ENCODE measurements around the gene CD247.
A peak's percentile ranks its signal among the peaks of the same experiment; 100 is the strongest.

Gene CD247

GRCh38 chr1:167454894-167455785 is 63.2 kb downstream of the CD247 start (continued):
- TF ChIP-seq, protein P1, sequence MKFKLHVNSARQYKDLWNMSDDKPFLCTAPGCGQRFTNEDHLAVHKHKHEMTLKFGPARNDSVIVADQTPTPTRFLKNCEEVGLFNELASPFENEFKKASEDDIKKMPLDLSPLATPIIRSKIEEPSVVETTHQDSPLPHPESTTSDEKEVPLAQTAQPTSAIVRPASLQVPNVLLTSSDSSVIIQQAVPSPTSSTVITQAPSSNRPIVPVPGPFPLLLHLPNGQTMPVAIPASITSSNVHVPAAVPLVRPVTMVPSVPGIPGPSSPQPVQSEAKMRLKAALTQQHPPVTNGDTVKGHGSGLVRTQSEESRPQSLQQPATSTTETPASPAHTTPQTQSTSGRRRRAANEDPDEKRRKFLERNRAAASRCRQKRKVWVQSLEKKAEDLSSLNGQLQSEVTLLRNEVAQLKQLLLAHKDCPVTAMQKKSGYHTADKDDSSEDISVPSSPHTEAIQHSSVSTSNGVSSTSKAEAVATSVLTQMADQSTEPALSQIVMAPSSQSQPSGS (tag by site-specific recombination; IDR thresholded peaks at IDR 0.05; ENCODE audit: low read depth) = no peak
- TF ChIP-seq ZNF677 (tag by site-specific recombination; IDR thresholded peaks at IDR 0.05) (no peak), ZNF112 (tag by site-specific recombination; IDR thresholded peaks at IDR 0.05) (no peak), ZNF610 (tag by site-specific recombination; IDR thresholded peaks at IDR 0.05; ENCODE audit: borderline replicate concordance) (peak; percentile 44; the same call in 1 of the 2 replicates), ZFP3 (tag by site-specific recombination; IDR thresholded peaks at IDR 0.05; ENCODE audit: low read depth) (no peak), ZNF791 (tag by site-specific recombination; IDR thresholded peaks at IDR 0.05) (no peak), ZNF624 (tag by site-specific recombination; IDR thresholded peaks at IDR 0.05) (no peak), ZBTB8A (tag by site-specific recombination; IDR thresholded peaks at IDR 0.05) (peak; percentile 98), KLF10 (tag by site-specific recombination; IDR thresholded peaks at IDR 0.05) (no peak; the same call in 1 of the 2 replicates), ZNF341 (tag by site-specific recombination; IDR thresholded peaks at IDR 0.05; ENCODE audit: low read depth) (peak; percentile 73), REPIN1 (tag by site-specific recombination; IDR thresholded peaks at IDR 0.05; ENCODE audit: low read depth) (peak; percentile 85), SP3 (tag by site-specific recombination; IDR thresholded peaks at IDR 0.05) (peak; percentile 54), ZBTB1 (tag by site-specific recombination; IDR thresholded peaks at IDR 0.05) (no peak), GFI1B (tag by site-specific recombination; IDR thresholded peaks at IDR 0.05) (no peak), IKZF3 (tag by site-specific recombination; IDR thresholded peaks at IDR 0.05) (peak; percentile 57), SP2 (tag by site-specific recombination; IDR thresholded peaks at IDR 0.05) (peak; percentile 47), ZNF423 (tag by site-specific recombination; IDR thresholded peaks at IDR 0.05) (0 out of 2 replicates have a peak, but pooled peaks have one; percentile 3), ZNF560 (tag by site-specific recombination; IDR thresholded peaks at IDR 0.05; ENCODE audit: borderline replicate concordance) (no peak), ZNF292 (tag by site-specific recombination; IDR thresholded peaks at IDR 0.05; ENCODE audit: borderline replicate concordance, low read depth) (no peak), ZNF843 (tag by site-specific recombination; IDR thresholded peaks at IDR 0.05) (0 out of 2 replicates have a peak, but pooled peaks have one; percentile 38), ZNF10 (tag by site-specific recombination; IDR thresholded peaks at IDR 0.05) (0 out of 2 replicates have a peak, but pooled peaks have one; percentile 9), BCL11A (tag by site-specific recombination; IDR thresholded peaks at IDR 0.05; ENCODE audit: low read depth) (0 out of 2 replicates have a peak, but pooled peaks have one; percentile 10), ZNF521 (tag by site-specific recombination; IDR thresholded peaks at IDR 0.05) (no peak), ZNF629 (tag by site-specific recombination; IDR thresholded peaks at IDR 0.05) (peak; percentile 42), ZNF302 (tag by site-specific recombination; IDR thresholded peaks at IDR 0.05; ENCODE audit: low read depth) (no peak)
- TF ChIP-seq, protein P2, sequence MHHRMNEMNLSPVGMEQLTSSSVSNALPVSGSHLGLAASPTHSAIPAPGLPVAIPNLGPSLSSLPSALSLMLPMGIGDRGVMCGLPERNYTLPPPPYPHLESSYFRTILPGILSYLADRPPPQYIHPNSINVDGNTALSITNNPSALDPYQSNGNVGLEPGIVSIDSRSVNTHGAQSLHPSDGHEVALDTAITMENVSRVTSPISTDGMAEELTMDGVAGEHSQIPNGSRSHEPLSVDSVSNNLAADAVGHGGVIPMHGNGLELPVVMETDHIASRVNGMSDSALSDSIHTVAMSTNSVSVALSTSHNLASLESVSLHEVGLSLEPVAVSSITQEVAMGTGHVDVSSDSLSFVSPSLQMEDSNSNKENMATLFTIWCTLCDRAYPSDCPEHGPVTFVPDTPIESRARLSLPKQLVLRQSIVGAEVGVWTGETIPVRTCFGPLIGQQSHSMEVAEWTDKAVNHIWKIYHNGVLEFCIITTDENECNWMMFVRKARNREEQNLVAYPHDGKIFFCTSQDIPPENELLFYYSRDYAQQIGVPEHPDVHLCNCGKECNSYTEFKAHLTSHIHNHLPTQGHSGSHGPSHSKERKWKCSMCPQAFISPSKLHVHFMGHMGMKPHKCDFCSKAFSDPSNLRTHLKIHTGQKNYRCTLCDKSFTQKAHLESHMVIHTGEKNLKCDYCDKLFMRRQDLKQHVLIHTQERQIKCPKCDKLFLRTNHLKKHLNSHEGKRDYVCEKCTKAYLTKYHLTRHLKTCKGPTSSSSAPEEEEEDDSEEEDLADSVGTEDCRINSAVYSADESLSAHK (tag by site-specific recombination; IDR thresholded peaks at IDR 0.05) = no peak
- TF ChIP-seq, protein P3, sequence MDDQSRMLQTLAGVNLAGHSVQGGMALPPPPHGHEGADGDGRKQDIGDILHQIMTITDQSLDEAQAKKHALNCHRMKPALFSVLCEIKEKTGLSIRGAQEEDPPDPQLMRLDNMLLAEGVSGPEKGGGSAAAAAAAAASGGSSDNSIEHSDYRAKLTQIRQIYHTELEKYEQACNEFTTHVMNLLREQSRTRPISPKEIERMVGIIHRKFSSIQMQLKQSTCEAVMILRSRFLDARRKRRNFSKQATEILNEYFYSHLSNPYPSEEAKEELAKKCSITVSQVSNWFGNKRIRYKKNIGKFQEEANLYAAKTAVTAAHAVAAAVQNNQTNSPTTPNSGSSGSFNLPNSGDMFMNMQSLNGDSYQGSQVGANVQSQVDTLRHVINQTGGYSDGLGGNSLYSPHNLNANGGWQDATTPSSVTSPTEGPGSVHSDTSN (CRISPR knock-in tag; IDR thresholded peaks at IDR 0.05) = peak; percentile 33; the same call in 1 of the 2 replicates
- TF ChIP-seq, protein P4, sequence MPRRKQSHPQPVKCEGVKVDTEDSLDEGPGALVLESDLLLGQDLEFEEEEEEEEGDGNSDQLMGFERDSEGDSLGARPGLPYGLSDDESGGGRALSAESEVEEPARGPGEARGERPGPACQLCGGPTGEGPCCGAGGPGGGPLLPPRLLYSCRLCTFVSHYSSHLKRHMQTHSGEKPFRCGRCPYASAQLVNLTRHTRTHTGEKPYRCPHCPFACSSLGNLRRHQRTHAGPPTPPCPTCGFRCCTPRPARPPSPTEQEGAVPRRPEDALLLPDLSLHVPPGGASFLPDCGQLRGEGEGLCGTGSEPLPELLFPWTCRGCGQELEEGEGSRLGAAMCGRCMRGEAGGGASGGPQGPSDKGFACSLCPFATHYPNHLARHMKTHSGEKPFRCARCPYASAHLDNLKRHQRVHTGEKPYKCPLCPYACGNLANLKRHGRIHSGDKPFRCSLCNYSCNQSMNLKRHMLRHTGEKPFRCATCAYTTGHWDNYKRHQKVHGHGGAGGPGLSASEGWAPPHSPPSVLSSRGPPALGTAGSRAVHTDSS (tag by site-specific recombination; IDR thresholded peaks at IDR 0.05) = 0 out of 2 replicates have a peak, but pooled peaks have one; percentile 21
- TF ChIP-seq, protein P5, sequence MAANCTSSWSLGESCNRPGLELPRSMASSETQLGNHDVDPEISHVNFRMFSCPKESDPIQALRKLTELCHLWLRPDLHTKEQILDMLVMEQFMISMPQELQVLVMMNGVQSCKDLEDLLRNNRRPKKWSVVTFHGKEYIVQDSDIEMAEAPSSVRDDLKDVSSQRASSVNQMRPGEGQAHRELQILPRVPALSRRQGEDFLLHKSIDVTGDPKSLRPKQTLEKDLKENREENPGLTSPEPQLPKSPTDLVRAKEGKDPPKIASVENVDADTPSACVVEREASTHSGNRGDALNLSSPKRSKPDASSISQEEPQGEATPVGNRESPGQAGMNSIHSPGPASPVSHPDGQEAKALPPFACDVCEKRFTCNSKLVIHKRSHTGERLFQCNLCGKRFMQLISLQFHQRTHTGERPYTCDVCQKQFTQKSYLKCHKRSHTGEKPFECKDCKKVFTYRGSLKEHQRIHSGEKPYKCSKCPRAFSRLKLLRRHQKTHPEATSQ (tag by site-specific recombination; IDR thresholded peaks at IDR 0.05) = no peak
- TF ChIP-seq, protein P6, sequence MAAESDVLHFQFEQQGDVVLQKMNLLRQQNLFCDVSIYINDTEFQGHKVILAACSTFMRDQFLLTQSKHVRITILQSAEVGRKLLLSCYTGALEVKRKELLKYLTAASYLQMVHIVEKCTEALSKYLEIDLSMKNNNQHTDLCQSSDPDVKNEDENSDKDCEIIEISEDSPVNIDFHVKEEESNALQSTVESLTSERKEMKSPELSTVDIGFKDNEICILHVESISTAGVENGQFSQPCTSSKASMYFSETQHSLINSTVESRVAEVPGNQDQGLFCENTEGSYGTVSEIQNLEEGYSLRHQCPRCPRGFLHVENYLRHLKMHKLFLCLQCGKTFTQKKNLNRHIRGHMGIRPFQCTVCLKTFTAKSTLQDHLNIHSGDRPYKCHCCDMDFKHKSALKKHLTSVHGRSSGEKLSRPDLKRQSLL (tag by site-specific recombination; IDR thresholded peaks at IDR 0.05) = no peak
